SK-N-SH (cell line): ENCODE data around the gene PA2G4. TPM values are rescaled to one million over a fixed set of nuclear protein-coding genes. Genes with fewer than 3 reads are reported as not detected.

Experiments
- CTCF ChIA-PET: fragments of 300-600, 350-600 bp; formaldehyde crosslinking; extraction: SDS; loops from one replicate; lab custom pipeline; 2021; lab: Yijun Ruan, JAX
- POLR2A ChIA-PET: fragments of 350-600 bp; sonication (Branson Sonifier 250); formaldehyde crosslinking; extraction: SDS; loops from one replicate; lab custom pipeline; 2020; ENCODE audit warnings: antibody characterized with exemption, inconsistent platforms; lab: Yijun Ruan, JAX
- DNase-seq: peaks from one replicate; pipeline ENCODE4 v3.0.0; 2012
- H2AFZ ChIP-seq: fragments of 200-600 bp; sonication (generic); 2 replicates; pipeline ENCODE4 v1.8.1; 2016; ENCODE audit warnings: antibody characterized with exemption, mild to moderate bottlenecking, low read depth
- H3F3A ChIP-seq: fragments of 200-600 bp; sonication (generic); replicated peaks from 2 replicates; pipeline ENCODE3; 2016; ENCODE audit warnings: antibody characterized with exemption, mild to moderate bottlenecking; ENCODE audit not compliant: insufficient read depth
- H3K27ac ChIP-seq, 2 experiments: fragments of 200-500 bp in 1 of 2; fragments of 200-600 bp in 1 of 2; sonication (Bioruptor generic) in 1 of 2; sonication (generic), shearing (Covaris generic) in 1 of 2; 2 replicates each; pipeline versions ENCODE4 v1.5.1 to v1.6.1; 2014 to 2016; ENCODE audit warnings: low read depth in 2 of 2, inconsistent platforms in 1 of 2, low read length in 1 of 2, mild to moderate bottlenecking in 1 of 2, mixed read lengths in 1 of 2
- H3K27me3 ChIP-seq: fragments of 200-600 bp; sonication (generic), shearing (Covaris generic); 2 replicates; pipeline ENCODE4 v1.6.1; 2016; ENCODE audit warnings: mixed run types; ENCODE audit not compliant: insufficient read depth
- H3K36me3 ChIP-seq, 2 experiments: fragments of 200-500 bp in 1 of 2; fragments of 200-600 bp in 1 of 2; sonication (Bioruptor generic) in 1 of 2; sonication (generic) in 1 of 2; replicated peaks in 1 of 2; 2 replicates each; pipeline versions ENCODE3 to v1.5.1; 2014 to 2016; ENCODE audit warnings: low read length in 1 of 2, mild to moderate bottlenecking in 1 of 2; ENCODE audit not compliant: insufficient read depth in 2 of 2, control insufficient read depth in 1 of 2
- H3K4me1 ChIP-seq, 2 experiments: fragments of 200-500 bp in 1 of 2; fragments of 200-600 bp in 1 of 2; sonication (Bioruptor generic) in 1 of 2; sonication (generic), shearing (Covaris generic) in 1 of 2; 2 replicates each; pipeline versions ENCODE4 v1.5.1 to v1.6.1; 2014 to 2016; ENCODE audit warnings: low read depth in 1 of 2, low read length in 1 of 2, mixed run types in 1 of 2; ENCODE audit not compliant: insufficient read depth in 2 of 2, control insufficient read depth in 1 of 2
- H3K4me2 ChIP-seq: fragments of 200-600 bp; sonication (generic), shearing (Covaris generic); 2 replicates; pipeline ENCODE4 v1.6.1; 2017; ENCODE audit warnings: mixed run types
- H3K4me3 ChIP-seq, 2 experiments: fragments of 200-500 bp in 1 of 2; fragments of 200-600 bp in 1 of 2; sonication (Bioruptor generic) in 1 of 2; sonication (generic), shearing (Covaris generic) in 1 of 2; 2 replicates each; pipeline versions ENCODE4 v1.5.1 to v1.8.1; 2014 to 2016; ENCODE audit warnings: low read depth in 2 of 2, inconsistent platforms in 1 of 2, low read length in 1 of 2, mild to moderate bottlenecking in 1 of 2, mixed read lengths in 1 of 2, moderate library complexity in 1 of 2
- H3K79me2 ChIP-seq: fragments of 200-600 bp; sonication (generic); 2 replicates; pipeline ENCODE4 v1.8.1; 2017; ENCODE audit warnings: mild to moderate bottlenecking; ENCODE audit not compliant: insufficient read depth
- H3K9ac ChIP-seq: fragments of 200-600 bp; sonication (generic); 2 replicates; pipeline ENCODE4 v1.6.1; 2017; ENCODE audit warnings: mixed run types
- H3K9me2 ChIP-seq: fragments of 200-600 bp; sonication (generic); 2 replicates; pipeline ENCODE4 v1.6.1; 2017; ENCODE audit warnings: mixed run types
- H3K9me3 ChIP-seq: fragments of 200-600 bp; sonication (generic); 2 replicates; pipeline ENCODE4 v1.6.1; 2017; ENCODE audit warnings: mixed run types, mild to moderate bottlenecking, moderate library complexity
- H4K20me1 ChIP-seq: fragments of 200-600 bp; sonication (generic); 2 replicates; pipeline ENCODE4 v1.6.1; 2017; ENCODE audit warnings: mild to moderate bottlenecking, mixed run types; ENCODE audit not compliant: insufficient read depth
- CHD2 ChIP-seq: fragments of 150-350 bp; IDR thresholded peaks from 2 replicates; pipeline ENCODE4 v1.6.1; 2018; ENCODE audit warnings: low read length; ENCODE audit not compliant: partially characterized antibody
- ELF1 ChIP-seq: IDR thresholded peaks from 2 replicates; pipeline ENCODE4 v1.4.0; 2012
- EZH2phosphoT487 ChIP-seq: fragments of 200-600 bp; sonication (generic); IDR thresholded peaks from 2 replicates; pipeline ENCODE4 v1.6.1; 2017; ENCODE audit warnings: low read depth, mixed run types, mild to moderate bottlenecking, antibody characterized with exemption, moderate library complexity, borderline replicate concordance
- FOSL2 ChIP-seq: IDR thresholded peaks from 2 replicates; pipeline ENCODE4 v1.4.0; 2012; ENCODE audit warnings: low read depth, mild to moderate bottlenecking, moderate library complexity, borderline replicate concordance
- FOXJ3 ChIP-seq: sonication (generic); formaldehyde crosslinking; IDR thresholded peaks from 2 replicates; pipeline ENCODE4 v1.5.1; 2020; ENCODE audit warnings: mild to moderate bottlenecking, missing genetic modification reagents
- GABPA ChIP-seq: IDR thresholded peaks from 2 replicates; pipeline ENCODE4 v1.4.0; 2012; ENCODE audit warnings: low read depth, mild to moderate bottlenecking
- GATA2 ChIP-seq: sonication (generic); formaldehyde crosslinking; IDR thresholded peaks from 2 replicates; pipeline ENCODE4 v1.5.0; 2020; ENCODE audit warnings: mild to moderate bottlenecking, missing genetic modification reagents
- MEF2A ChIP-seq: IDR thresholded peaks from 2 replicates; pipeline ENCODE4 v1.4.0; 2012; ENCODE audit warnings: low read depth, borderline replicate concordance
- MXI1 ChIP-seq: IDR thresholded peaks from 2 replicates; pipeline ENCODE4 v1.6.1; 2012; ENCODE audit warnings: mild to moderate bottlenecking, low read depth, low read length, improper control_type of control experiment
- NFIC ChIP-seq: IDR thresholded peaks from 2 replicates; pipeline ENCODE4 v1.4.0; 2012; ENCODE audit warnings: borderline replicate concordance
- POLR2AphosphoS5 ChIP-seq: IDR thresholded peaks from 2 replicates; pipeline ENCODE4 v1.6.1; 2012; ENCODE audit warnings: low read depth, low read length
- RCOR1 ChIP-seq: fragments of 150-350 bp; IDR thresholded peaks from 2 replicates; pipeline ENCODE4 v1.6.1; 2017; ENCODE audit warnings: antibody characterized with exemption, low read length
- RFX5 ChIP-seq: IDR thresholded peaks from 2 replicates; pipeline ENCODE4 v1.6.1; 2012; ENCODE audit warnings: mild to moderate bottlenecking, improper control_type of control experiment, low read length
- SIN3A ChIP-seq: IDR thresholded peaks from 2 replicates; pipeline ENCODE4 v1.6.1; 2012; ENCODE audit warnings: low read depth, mild to moderate bottlenecking, low read length, moderate library complexity, borderline replicate concordance
- SMC3 ChIP-seq: IDR thresholded peaks from 2 replicates; pipeline ENCODE4 v1.6.1; 2012; ENCODE audit warnings: low read depth, low read length, improper control_type of control experiment
- TAF1 ChIP-seq: IDR thresholded peaks from 2 replicates; pipeline ENCODE4 v1.6.1; 2012; ENCODE audit warnings: low read depth, mild to moderate bottlenecking, low read length, moderate library complexity, borderline replicate concordance
- TCF12 ChIP-seq: IDR thresholded peaks from 2 replicates; pipeline ENCODE4 v1.4.0; 2012
- TEAD4 ChIP-seq: IDR thresholded peaks from 2 replicates; pipeline ENCODE4 v1.4.0; 2012; ENCODE audit warnings: mild to moderate bottlenecking, borderline replicate concordance; ENCODE audit not compliant: insufficient read depth
- WGBS: methylation state at CpG from one replicate; pipeline ENCODE4 v1.1.6; 2017; ENCODE audit warnings: low lambda C conversion rate; 5-methylcytosine and 5-hydroxymethylcytosine counted together
- polyA plus RNA-seq, 3 experiments: library from polyadenylated mRNA; depleted of rRNA; stranded (reverse); fragments of >200 nt; gene quantifications; 2 replicates each; pipeline ENCODE4 v1.2.3, GENCODE V29; 2012
- TF ChIP-seq, protein P1 (sequence below): fragments of 150-350 bp; IDR thresholded peaks from 2 replicates; pipeline ENCODE4 v1.6.1; 2016; ENCODE audit warnings: mild to moderate bottlenecking, low read depth, low read length
- TF ChIP-seq, protein P2 (sequence below): fragments of 200-600 bp; sonication (generic); IDR thresholded peaks from 2 replicates; pipeline ENCODE4 v1.6.1; 2017; ENCODE audit warnings: antibody characterized with exemption, mild to moderate bottlenecking, moderate library complexity
- TF ChIP-seq, protein P3 (sequence below): fragments of 150-350 bp; IDR thresholded peaks from 2 replicates; pipeline ENCODE4 v1.6.1; 2017; ENCODE audit warnings: antibody characterized with exemption, low read length, low read depth, borderline replicate concordance
- TF ChIP-seq, protein P4 (sequence below): IDR thresholded peaks from 2 replicates; pipeline ENCODE4 v1.4.0; 2012; ENCODE audit warnings: low read depth, borderline replicate concordance
- TF ChIP-seq, protein P5 (sequence below): IDR thresholded peaks from 2 replicates; pipeline ENCODE4 v1.4.0; 2012; ENCODE audit warnings: low read depth, borderline replicate concordance
- TF ChIP-seq, protein P6 (sequence below): IDR thresholded peaks from 2 replicates; pipeline ENCODE4; 2012

Gene PA2G4
- polyA plus RNA-seq, 1 of the 3 experiments (the other 2 are of a cell fraction), result 207 TPM

DNA sequence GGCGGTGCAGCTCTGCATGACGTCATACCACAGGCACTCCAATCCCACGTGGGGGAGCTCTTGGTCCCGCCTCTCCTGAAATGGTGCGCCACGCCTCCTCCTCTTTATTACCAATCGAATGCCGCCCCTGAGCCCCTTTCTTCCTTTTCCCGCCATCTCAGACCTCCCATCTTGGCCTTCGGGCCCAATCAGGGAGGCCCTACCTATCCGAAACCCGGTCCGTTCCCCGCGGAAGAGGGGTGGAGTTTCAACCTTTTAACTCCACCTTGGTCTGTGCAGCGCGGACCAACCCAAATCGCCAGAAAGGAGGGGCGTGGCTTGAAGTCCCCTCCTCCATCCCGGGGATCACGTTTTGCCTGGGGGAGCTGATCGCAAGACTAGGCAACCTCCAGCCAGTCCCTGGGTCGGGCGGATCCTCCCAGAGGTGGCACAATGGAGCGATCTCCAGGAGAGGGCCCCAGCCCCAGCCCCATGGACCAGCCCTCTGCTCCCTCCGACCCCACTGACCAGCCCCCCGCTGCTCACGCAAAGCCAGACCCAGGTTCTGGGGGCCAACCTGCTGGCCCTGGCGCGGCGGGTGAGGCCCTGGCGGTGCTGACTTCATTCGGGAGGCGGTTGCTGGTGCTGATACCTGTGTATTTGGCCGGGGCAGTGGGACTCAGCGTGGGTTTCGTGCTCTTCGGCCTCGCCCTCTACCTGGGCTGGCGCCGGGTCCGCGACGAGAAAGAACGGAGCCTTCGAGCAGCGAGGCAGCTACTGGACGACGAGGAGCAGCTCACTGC is 23.7 kb downstream of the PA2G4 start, which contains the start of gene ESYT1:
ESYT1 (plus strand) TSS at position 380 of the 782 bp plus-strand sequence; CDS start at position 433, 53 bp downstream.
- H3K4me2 ChIP-seq, result peak within 1 kb of the TSS; percentile 98
- H3K4me1 ChIP-seq, result peaks cover 13 to 23% of the 10 kb centered on the region in 2 experiments
- ChIA-PET CTCF (interaction anchor here (0.6 to 16.0 kb wide), 13 partner anchors 8 to 94 kb away, joined by 3 to 272 read pairs (median 5); partner anchors contain the start of genes MYL6, MYL6B, RNF41 and SMARCC2), POLR2A (interaction anchor here (0.6 to 2.9 kb wide), 15 partner anchors 9 to 234 kb away, joined by 3 to 44 read pairs (median 6); partner anchors contain the start of genes MYL6, MYL6B, PA2G4 and RNF41)
- H4K20me1 ChIP-seq, result no peaks in the 10 kb centered on the region
- under 1% methylated on average over 21 of the region's 49 CpGs for WGBS
- H3K9ac ChIP-seq, result peak within 1 kb of the TSS; percentile 88
- no peaks in the 10 kb centered on the region for H3K27me3 ChIP-seq
- peak within 1 kb of the TSS; percentile 85 to 88 for H3K27ac ChIP-seq
- H2AFZ ChIP-seq, result peak within 1 kb of the TSS; percentile 57; the same call in 1 of the 2 replicates
- H3K9me2 ChIP-seq, result no peaks in the 10 kb centered on the region
- H3K79me2 ChIP-seq, result peaks cover 58% of the 10 kb centered on the region
- H3K9me3 ChIP-seq, result no peaks in the 10 kb centered on the region
- peak; percentile 94 for DNase-seq
- peak within 1 kb of the TSS; percentile 67 to 89 for H3K4me3 ChIP-seq
- peaks cover 34% of the 10 kb centered on the region for H3F3A ChIP-seq
- peaks cover 25 to 28% of the 10 kb centered on the region in 2 experiments for H3K36me3 ChIP-seq
- peak; percentile 70; the same call in 1 of the 2 replicates for TF ChIP-seq SIN3A
- TF ChIP-seq TEAD4, result no peak
- no peak for TF ChIP-seq MEF2A
- no peak for TF ChIP-seq TCF12
- no peak for TF ChIP-seq EZH2phosphoT487
- TF ChIP-seq RCOR1, result no peak
- TF ChIP-seq GATA2 (CRISPR knock-in tag), result no peak
- TF ChIP-seq, protein P1, sequence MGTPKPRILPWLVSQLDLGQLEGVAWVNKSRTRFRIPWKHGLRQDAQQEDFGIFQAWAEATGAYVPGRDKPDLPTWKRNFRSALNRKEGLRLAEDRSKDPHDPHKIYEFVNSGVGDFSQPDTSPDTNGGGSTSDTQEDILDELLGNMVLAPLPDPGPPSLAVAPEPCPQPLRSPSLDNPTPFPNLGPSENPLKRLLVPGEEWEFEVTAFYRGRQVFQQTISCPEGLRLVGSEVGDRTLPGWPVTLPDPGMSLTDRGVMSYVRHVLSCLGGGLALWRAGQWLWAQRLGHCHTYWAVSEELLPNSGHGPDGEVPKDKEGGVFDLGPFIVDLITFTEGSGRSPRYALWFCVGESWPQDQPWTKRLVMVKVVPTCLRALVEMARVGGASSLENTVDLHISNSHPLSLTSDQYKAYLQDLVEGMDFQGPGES, result no peak
- TF ChIP-seq GABPA, result peak; percentile 36; the same call in 1 of the 2 replicates
- TF ChIP-seq ELF1, result no peak
- TF ChIP-seq, protein P2, sequence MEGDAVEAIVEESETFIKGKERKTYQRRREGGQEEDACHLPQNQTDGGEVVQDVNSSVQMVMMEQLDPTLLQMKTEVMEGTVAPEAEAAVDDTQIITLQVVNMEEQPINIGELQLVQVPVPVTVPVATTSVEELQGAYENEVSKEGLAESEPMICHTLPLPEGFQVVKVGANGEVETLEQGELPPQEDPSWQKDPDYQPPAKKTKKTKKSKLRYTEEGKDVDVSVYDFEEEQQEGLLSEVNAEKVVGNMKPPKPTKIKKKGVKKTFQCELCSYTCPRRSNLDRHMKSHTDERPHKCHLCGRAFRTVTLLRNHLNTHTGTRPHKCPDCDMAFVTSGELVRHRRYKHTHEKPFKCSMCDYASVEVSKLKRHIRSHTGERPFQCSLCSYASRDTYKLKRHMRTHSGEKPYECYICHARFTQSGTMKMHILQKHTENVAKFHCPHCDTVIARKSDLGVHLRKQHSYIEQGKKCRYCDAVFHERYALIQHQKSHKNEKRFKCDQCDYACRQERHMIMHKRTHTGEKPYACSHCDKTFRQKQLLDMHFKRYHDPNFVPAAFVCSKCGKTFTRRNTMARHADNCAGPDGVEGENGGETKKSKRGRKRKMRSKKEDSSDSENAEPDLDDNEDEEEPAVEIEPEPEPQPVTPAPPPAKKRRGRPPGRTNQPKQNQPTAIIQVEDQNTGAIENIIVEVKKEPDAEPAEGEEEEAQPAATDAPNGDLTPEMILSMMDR, result no peak; the same call in 1 of the 2 replicates
- TF ChIP-seq FOXJ3 (CRISPR knock-in tag), result no peak
- no peak for TF ChIP-seq CHD2
- TF ChIP-seq RFX5, result peak; percentile 79; the same call in 1 of the 2 replicates
- TF ChIP-seq MXI1, result peak; percentile 85
- TF ChIP-seq, protein P3, sequence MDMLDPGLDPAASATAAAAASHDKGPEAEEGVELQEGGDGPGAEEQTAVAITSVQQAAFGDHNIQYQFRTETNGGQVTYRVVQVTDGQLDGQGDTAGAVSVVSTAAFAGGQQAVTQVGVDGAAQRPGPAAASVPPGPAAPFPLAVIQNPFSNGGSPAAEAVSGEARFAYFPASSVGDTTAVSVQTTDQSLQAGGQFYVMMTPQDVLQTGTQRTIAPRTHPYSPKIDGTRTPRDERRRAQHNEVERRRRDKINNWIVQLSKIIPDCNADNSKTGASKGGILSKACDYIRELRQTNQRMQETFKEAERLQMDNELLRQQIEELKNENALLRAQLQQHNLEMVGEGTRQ, result peak; percentile 16; the same call in 1 of the 2 replicates
- TF ChIP-seq NFIC, result no peak
- peak; percentile 9; the same call in 1 of the 2 replicates for TF ChIP-seq FOSL2
- TF ChIP-seq POLR2AphosphoS5, result peak; percentile 86
- TF ChIP-seq SMC3, result no peak
- TF ChIP-seq, protein P4, sequence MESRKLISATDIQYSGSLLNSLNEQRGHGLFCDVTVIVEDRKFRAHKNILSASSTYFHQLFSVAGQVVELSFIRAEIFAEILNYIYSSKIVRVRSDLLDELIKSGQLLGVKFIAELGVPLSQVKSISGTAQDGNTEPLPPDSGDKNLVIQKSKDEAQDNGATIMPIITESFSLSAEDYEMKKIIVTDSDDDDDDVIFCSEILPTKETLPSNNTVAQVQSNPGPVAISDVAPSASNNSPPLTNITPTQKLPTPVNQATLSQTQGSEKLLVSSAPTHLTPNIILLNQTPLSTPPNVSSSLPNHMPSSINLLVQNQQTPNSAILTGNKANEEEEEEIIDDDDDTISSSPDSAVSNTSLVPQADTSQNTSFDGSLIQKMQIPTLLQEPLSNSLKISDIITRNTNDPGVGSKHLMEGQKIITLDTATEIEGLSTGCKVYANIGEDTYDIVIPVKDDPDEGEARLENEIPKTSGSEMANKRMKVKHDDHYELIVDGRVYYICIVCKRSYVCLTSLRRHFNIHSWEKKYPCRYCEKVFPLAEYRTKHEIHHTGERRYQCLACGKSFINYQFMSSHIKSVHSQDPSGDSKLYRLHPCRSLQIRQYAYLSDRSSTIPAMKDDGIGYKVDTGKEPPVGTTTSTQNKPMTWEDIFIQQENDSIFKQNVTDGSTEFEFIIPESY, result no peak
- TF ChIP-seq, protein P5, sequence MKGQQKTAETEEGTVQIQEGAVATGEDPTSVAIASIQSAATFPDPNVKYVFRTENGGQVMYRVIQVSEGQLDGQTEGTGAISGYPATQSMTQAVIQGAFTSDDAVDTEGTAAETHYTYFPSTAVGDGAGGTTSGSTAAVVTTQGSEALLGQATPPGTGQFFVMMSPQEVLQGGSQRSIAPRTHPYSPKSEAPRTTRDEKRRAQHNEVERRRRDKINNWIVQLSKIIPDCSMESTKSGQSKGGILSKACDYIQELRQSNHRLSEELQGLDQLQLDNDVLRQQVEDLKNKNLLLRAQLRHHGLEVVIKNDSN, result no peak; the same call in 1 of the 2 replicates
- peak; percentile 86 for TF ChIP-seq TAF1
- TF ChIP-seq, protein P6, sequence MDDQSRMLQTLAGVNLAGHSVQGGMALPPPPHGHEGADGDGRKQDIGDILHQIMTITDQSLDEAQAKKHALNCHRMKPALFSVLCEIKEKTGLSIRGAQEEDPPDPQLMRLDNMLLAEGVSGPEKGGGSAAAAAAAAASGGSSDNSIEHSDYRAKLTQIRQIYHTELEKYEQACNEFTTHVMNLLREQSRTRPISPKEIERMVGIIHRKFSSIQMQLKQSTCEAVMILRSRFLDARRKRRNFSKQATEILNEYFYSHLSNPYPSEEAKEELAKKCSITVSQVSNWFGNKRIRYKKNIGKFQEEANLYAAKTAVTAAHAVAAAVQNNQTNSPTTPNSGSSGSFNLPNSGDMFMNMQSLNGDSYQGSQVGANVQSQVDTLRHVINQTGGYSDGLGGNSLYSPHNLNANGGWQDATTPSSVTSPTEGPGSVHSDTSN, result peak; percentile 1; the same call in 1 of the 2 replicates
